Amniotic epithelial cell (primary cell): ENCODE results near the gene TBCK.
A peak's percentile ranks its signal among the peaks of the same experiment; 100 is the strongest.

ENCODE experiments used
- DNase-seq: peaks from one replicate; pipeline ENCODE4 v3.0.0-alpha.2; 2010; ENCODE audit warnings: low read depth

The TBCK gene

DNA sequence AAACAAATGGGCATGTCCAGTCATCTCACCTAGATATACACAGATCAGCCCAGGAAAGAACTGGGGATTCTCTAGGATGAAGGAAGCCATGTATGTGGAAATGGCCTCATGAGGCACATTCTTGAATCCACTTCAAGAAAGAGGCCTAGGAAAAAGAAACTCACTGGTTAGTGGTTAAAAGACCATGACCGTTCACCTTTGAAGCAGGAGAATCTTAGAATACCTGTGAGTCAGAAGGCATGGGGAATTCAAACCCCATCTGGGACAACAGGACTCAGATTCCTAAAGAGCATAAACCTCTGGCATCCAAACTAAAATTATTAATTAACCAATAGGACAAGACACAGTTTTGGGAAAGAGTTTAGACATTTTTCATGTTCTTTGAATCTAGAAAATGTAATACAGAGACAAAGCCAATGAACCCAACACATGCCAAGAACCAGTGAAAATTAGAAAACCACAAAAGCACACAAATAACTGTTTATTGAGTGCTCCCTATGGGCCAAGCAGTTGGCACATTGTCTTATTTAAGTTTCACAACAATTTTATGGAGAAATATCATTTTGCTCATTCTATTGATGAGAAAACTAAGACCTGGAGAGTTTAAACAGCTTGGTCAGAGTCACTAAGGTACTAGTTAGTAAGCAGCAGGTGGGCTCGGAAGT is 323.2 kb downstream of the TBCK start:
- peak; percentile 22 for DNase-seq

DNA sequence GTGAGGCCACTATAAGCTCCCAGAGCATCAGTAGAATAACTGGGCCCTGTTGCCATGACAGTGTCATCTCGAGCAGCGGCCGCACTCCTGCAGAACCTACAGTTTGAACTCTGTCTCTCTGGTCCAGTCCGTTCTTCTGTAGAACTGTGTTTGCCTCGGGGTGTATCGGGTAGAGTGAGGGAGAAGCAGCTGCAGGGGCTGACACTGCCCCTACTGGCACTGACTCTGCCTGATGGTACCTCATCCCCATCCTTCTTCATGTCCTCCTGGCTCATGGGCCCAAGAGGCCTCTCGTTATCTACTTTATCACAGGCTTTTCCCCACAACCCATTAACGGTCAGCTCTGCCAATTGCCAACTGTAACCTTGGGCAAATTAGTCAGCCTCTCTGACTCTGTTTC is 324.3 kb downstream of the TBCK start:
- DNase-seq, result no peak
